Endothelial cell (in vitro differentiated cells): Measurements from ENCODE around the gene USP3. TPM values are rescaled to one million over a fixed set of nuclear protein-coding genes. Genes with fewer than 3 reads are reported as not detected.

Source experiments
- DNase-seq: peaks from one replicate; pipeline ENCODE4 v3.0.0; 2021; ENCODE audit warnings: low spot score
- H3K27ac Mint-ChIP-seq: one replicate; pipeline ENCODE4 v1.8.0; 2021; ENCODE audit warnings: mixed read lengths, inconsistent platforms; ENCODE audit not compliant: unreplicated experiment
- H3K27me3 Mint-ChIP-seq: one replicate; pipeline ENCODE4 v1.8.0; 2021; ENCODE audit warnings: mild to moderate bottlenecking, moderate library complexity, mixed read lengths, inconsistent platforms; ENCODE audit not compliant: unreplicated experiment
- H3K36me3 Mint-ChIP-seq: one replicate; pipeline ENCODE4 v1.8.0; 2021; ENCODE audit warnings: mild to moderate bottlenecking, low read depth, mixed read lengths, inconsistent platforms; ENCODE audit not compliant: unreplicated experiment
- H3K4me1 Mint-ChIP-seq: one replicate; pipeline ENCODE4 v1.8.0; 2021; ENCODE audit warnings: mild to moderate bottlenecking, mixed read lengths, inconsistent platforms; ENCODE audit not compliant: unreplicated experiment
- H3K4me3 Mint-ChIP-seq: one replicate; pipeline ENCODE4 v1.8.0; 2021; ENCODE audit warnings: mild to moderate bottlenecking, mixed read lengths, inconsistent platforms; ENCODE audit not compliant: unreplicated experiment
- H3K9me3 Mint-ChIP-seq: one replicate; pipeline ENCODE4 v1.8.0; 2021; ENCODE audit warnings: mixed read lengths, inconsistent platforms; ENCODE audit not compliant: unreplicated experiment
- total RNA-seq: library from RNA; stranded (reverse); fragmentation: NEBNext Ultra II Directional; extraction: Animal tissue kit (Norgen Biotek cat#: 25700); gene quantifications from one replicate; pipeline ENCODE4 v1.2.1, GENCODE V29; 2021; ENCODE audit not compliant: unreplicated experiment
- TF ChIP-seq, protein P1 (sequence below): fragments of 200-600 bp; sonication (generic); IDR thresholded peaks from one replicate; pipeline ENCODE4 v1.5.0; 2021; ENCODE audit warnings: antibody characterized with exemption; ENCODE audit not compliant: unreplicated experiment

Gene USP3
- total RNA-seq, 1 donor from 2014 or later, result 33.5 TPM

GRCh38 chr15:63572749-63573464, 68.5 kb downstream of the USP3 start:
- Mint-ChIP-seq H3K36me3 (peaks cover 6% of the 10 kb centered on the region), H3K27me3 (no peaks in the 10 kb centered on the region), H3K27ac (no peak overlapping the region), H3K4me3 (no peak overlapping the region), H3K9me3 (no peaks in the 10 kb centered on the region), H3K4me1 (no peaks in the 10 kb centered on the region)
- DNase-seq, result no peak
- TF ChIP-seq, protein P1, sequence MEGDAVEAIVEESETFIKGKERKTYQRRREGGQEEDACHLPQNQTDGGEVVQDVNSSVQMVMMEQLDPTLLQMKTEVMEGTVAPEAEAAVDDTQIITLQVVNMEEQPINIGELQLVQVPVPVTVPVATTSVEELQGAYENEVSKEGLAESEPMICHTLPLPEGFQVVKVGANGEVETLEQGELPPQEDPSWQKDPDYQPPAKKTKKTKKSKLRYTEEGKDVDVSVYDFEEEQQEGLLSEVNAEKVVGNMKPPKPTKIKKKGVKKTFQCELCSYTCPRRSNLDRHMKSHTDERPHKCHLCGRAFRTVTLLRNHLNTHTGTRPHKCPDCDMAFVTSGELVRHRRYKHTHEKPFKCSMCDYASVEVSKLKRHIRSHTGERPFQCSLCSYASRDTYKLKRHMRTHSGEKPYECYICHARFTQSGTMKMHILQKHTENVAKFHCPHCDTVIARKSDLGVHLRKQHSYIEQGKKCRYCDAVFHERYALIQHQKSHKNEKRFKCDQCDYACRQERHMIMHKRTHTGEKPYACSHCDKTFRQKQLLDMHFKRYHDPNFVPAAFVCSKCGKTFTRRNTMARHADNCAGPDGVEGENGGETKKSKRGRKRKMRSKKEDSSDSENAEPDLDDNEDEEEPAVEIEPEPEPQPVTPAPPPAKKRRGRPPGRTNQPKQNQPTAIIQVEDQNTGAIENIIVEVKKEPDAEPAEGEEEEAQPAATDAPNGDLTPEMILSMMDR, result no peak

DNA sequence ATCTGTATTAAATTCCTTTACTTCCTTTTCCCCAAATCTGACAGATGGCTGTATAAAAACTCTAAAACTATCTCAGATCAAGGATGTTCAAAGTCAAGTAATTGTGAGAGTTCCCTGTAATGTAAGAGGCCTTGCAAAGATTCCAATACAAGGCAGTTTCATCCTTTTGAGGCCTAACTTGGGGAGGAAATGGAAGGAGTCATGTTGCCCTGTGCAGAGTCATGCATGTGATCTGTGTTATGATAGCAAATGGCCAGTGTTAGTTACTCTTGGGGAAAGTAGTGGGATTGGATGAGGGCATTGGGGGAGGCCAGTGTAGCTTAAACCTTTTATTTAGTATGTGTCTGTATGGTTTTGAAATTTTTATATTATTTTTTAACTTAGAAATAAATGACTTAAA, 69.1 kb downstream of the USP3 start:
- Mint-ChIP-seq H3K27me3 (no peaks in the 10 kb centered on the region), H3K27ac (no peak overlapping the region), H3K9me3 (no peaks in the 10 kb centered on the region), H3K4me3 (no peak overlapping the region), H3K36me3 (peaks cover 4% of the 10 kb centered on the region), H3K4me1 (no peaks in the 10 kb centered on the region)
- DNase-seq, result no peak
- TF ChIP-seq, protein P1, result no peak

DNA sequence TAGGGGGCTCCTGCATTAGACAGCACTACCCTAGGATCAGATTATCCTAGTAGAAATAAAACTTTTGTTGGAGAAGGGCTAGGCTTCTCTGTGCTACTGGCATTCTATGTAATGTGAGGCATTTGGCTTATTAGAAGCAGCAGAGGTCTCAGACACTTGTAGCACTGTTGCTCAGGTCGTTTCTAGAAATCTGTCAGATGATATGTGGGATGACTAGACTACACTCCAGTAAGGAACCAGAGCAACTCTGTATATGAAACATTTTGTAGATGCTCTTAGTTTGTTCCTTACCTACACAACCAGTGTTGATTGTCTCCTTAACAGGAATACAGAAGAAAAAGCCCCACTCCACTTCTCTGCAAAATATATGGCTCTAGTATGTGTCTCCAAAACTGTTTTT, 70.9 kb downstream of the USP3 start:
- Mint-ChIP-seq H3K36me3 (peaks cover 4% of the 10 kb centered on the region), H3K4me3 (no peak overlapping the region)

GRCh38 chr15:63576441-63576840, 72.0 kb downstream of the USP3 start:
- H3K27ac Mint-ChIP-seq, result no peak overlapping the region
- H3K36me3 Mint-ChIP-seq, result peaks cover 7% of the 10 kb centered on the region
- no peak for DNase-seq
- H3K27me3 Mint-ChIP-seq, result peaks cover 1% of the 10 kb centered on the region
- no peaks in the 10 kb centered on the region for H3K4me1 Mint-ChIP-seq
- TF ChIP-seq, protein P1, result no peak
- no peak overlapping the region for H3K4me3 Mint-ChIP-seq
- no peaks in the 10 kb centered on the region for H3K9me3 Mint-ChIP-seq

More for the DNA sequence above, 70.9 kb downstream of the USP3 start:
- no peak for DNase-seq
- no peaks in the 10 kb centered on the region for H3K27me3 Mint-ChIP-seq
- no peak overlapping the region for H3K27ac Mint-ChIP-seq
- TF ChIP-seq, protein P1, result no peak
- H3K4me1 Mint-ChIP-seq, result no peaks in the 10 kb centered on the region
- H3K9me3 Mint-ChIP-seq, result no peaks in the 10 kb centered on the region

DNA sequence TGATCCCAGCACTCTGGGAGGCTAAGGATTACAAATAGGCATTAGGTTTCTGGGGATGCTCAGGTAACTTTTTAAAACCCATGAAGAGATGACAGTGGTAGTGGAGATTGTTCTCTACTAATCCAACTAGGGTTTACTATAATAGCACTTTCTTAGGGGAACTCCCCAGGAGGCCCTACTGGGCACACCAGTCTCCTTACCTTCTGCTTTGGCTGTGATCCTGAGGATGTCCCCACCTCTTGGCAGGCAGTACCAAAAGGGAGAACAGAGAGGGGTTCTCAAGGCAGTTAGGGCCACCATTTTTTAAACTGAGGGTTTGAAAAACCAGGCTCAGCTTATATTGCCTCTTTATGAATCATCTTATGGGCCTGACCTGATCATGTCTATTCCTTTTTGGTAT, 77.8 kb downstream of the USP3 start:
- Mint-ChIP-seq H3K4me1 (no peaks in the 10 kb centered on the region), H3K36me3 (peaks cover 19% of the 10 kb centered on the region), H3K9me3 (no peaks in the 10 kb centered on the region), H3K27ac (no peak overlapping the region), H3K4me3 (peak overlapping the region; percentile 32), H3K27me3 (peaks cover 4% of the 10 kb centered on the region)
- TF ChIP-seq, protein P1, result no peak
- no peak for DNase-seq
